ENCODE measurements around the gene CDH4.
A peak's percentile ranks its signal among the peaks of the same experiment; 100 is the strongest.

The CDH4 gene

DNA sequence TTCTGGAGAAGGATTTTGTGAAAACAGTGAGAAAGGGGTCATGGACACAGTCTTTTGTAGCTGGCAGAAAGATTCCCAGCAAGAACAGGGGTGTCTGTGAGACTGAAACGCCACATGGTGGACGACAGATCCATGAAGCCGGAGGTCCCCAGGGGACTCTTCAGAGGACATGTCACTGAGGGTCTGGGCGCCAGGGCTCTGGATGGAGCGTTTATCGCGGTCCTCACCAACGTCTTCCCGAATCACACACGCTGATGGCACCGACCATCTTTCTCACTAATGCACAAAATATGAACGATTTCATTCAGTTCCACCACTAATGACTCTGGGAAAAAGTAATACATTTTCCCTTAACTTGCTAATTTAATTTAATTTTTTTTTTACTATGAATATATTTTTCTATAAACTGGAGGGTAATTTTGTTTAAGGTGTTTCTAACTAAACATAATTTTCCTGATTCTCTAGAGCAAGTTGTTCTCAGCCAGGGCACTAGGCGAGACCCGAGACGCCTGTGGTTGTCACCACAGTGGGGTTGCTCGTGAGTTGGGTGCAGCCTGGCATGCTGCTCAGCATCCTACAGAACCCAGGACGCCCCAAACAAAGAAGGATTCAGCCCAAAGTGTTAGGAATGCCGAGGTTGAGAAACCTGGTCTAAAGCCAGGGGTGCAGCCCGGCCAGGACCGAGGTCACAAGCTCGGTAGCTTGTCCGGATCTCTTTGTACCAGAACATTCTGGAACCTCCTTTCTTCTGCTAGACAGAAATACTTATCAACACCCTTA, 507.4 kb downstream of the CDH4 start:
- Mint-ChIP-seq H3K27ac (no peak overlapping the region), H3K4me1 (no peaks in the 10 kb centered on the region), H3K36me3 (no peaks in the 10 kb centered on the region), H3K4me3 (no peak overlapping the region), H3K9me3 (no peaks in the 10 kb centered on the region)
- ATAC-seq = no peak
- DNase-seq (ENCODE audit: low spot score in 2 of 2) = no peak

DNA sequence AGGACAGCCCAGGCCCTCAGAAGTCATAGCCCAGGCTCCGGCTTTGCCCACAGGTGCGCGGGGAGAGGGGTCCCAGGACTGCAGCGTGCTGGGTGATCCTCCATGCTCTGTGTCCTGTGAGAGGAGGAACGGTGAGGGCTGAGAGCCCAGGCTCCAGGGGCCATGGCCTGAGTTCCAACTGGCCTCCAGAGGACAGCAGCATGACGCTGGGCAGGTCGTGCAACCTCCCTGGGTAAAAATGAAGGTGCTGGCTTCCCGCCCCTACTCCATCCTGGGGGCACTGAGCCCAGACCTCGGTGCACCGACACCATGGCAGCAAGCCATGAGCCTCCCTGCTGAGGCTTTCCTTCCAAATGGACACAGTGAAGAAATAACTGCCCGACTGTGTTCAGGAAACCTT, 508.3 kb downstream of the CDH4 start:
- no peaks in the 10 kb centered on the region for H3K4me1 Mint-ChIP-seq
- no peak overlapping the region for H3K4me3 Mint-ChIP-seq
- no peaks in the 10 kb centered on the region for H3K36me3 Mint-ChIP-seq
- no peaks in the 10 kb centered on the region for H3K9me3 Mint-ChIP-seq
- H3K27ac Mint-ChIP-seq = no peak overlapping the region
- ATAC-seq (no peak), DNase-seq (ENCODE audit: low spot score in 2 of 2) (no peak)

DNA sequence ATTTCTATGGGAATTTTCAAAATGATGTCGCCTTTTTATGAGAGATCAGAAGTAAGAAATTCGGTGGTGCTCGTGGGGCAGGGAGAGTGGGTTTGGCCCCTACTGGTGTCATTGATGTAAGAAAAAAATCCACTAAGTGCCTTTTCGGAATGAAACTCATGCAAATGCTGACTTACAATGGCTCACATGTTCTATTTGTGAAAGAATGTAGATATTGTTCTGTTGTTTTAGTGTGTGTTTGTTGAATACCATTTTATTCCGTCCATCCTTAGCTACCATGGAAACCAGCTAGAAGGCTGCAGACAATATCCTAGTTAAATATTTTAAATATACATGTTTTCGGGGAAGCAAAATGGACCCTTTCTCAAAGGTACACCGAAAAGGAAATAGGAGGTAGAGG, 508.7 kb downstream of the CDH4 start:
- Mint-ChIP-seq H3K36me3 (no peaks in the 10 kb centered on the region), H3K4me3 (no peak overlapping the region)

DNA sequence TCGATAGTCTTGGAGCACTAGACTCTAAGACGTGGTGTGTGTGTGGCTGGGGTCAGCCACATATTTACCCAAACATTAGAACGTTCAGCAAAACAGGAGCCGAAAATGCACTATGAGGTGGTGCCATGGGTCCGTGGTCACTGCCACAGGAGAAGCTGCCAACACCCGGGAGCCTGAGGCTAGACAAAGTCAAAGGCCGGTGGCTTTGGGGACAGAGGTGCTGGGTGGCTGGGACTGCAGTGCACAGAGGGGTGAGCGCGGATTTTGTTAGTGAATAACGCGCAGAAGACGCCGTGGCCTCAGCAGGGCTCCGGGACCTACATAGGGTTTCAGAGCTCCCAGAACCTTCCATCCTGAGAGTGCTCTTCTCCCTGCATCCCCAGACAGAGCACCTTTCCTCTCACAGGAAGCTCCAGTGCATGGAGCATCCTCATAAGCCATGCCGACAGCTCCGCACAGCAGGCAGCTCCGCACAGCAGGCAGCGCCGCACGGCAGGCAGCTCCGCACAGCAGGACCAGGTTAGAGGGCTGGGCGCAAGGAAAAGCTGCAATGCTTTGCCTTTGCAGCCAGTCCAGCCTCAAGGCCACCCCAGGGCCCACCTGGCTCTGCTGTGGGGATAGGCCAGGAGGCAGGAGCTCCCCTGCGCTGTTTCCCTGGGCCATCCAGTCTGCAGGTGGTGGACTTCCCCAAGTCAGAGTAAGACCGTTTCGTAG, 509.5 kb downstream of the CDH4 start:
- H3K4me1 Mint-ChIP-seq = no peaks in the 10 kb centered on the region
- H3K9me3 Mint-ChIP-seq = no peaks in the 10 kb centered on the region
- ATAC-seq (peak; percentile 27), DNase-seq (ENCODE audit: low spot score in 2 of 2) (no peak)
- H3K27ac Mint-ChIP-seq = no peak overlapping the region
- no peaks in the 10 kb centered on the region for H3K36me3 Mint-ChIP-seq
- no peak overlapping the region for H3K4me3 Mint-ChIP-seq

More for the DNA sequence above, 508.7 kb downstream of the CDH4 start:
- Mint-ChIP-seq H3K9me3 (no peaks in the 10 kb centered on the region), H3K4me1 (no peaks in the 10 kb centered on the region), H3K27ac (no peak overlapping the region)
- ATAC-seq = no peak
- no peak for DNase-seq (ENCODE audit: low spot score in 2 of 2)

DNA sequence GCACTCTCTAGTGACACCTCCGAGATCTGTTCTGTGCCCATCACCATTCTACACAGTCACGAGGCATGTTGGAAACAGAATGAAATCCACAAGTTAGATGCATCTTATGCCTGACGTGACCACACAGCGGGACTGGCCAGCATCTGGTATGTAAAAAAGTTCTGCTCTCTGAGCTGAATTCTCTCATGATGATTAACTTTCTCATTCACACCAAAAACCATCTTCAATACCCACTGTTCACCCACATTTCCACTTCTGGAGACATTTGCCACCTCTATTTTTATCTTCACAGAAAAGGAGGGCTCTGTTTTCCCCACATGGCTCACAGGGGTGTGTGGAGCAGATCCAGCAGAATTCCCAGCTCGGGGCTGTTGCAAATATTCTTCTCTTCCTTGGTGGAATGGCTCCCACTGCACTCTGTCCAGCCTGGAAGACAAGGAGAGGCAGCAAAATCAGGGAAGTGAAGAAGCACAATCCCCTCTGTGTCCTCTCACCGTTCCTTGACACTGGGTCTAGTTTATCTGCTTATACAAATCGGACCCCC, 510.2 kb downstream of the CDH4 start:
- ATAC-seq = peak; percentile 4
- no peaks in the 10 kb centered on the region for H3K36me3 Mint-ChIP-seq
- no peak for DNase-seq (ENCODE audit: low spot score in 2 of 2)
- no peaks in the 10 kb centered on the region for H3K9me3 Mint-ChIP-seq
- no peaks in the 10 kb centered on the region for H3K4me1 Mint-ChIP-seq
- no peak overlapping the region for H3K4me3 Mint-ChIP-seq
- H3K27ac Mint-ChIP-seq = no peak overlapping the region

DNA sequence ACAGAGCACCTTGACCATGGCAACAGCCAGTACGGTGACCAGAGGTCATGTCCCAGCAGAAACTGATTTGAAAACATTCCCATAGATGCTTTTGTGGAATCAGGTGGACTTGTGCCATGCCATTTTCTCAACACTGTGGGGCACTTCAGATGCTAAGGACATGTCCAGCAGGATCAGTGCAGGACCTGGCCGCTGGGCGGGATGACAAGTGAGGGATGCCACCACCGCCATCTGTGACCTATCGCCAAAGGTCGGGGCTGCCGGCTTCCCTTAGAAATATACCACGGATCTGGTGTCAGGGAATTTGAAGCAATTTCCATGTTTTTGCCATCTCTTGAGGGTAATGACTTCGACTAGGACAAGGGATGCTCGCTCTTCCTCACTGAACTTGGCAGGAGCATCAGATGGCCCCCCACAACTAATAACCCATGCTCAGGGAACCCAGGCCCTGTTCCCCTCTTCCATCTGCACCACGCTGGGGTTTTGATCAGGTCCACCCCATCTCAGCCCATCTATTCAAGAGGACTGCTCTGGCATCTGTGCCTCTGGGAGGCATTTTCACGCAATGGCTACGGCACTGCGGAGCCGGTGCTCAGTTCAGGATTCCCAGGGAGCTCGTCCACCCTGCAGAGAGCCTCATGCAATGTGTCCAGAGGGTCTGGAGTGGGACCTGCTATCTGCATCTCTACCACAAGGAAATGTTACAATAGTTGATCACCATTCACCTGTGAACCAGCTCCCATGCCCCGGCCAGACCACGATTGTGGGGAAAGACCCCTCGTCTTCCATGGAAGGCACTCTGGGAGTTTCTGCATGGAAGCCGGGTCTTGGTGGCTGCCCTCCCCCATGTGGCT, 511.1 kb downstream of the CDH4 start:
- no peaks in the 10 kb centered on the region for H3K9me3 Mint-ChIP-seq
- no peak for DNase-seq (ENCODE audit: low spot score in 2 of 2)
- H3K4me1 Mint-ChIP-seq = no peaks in the 10 kb centered on the region
- no peaks in the 10 kb centered on the region for H3K36me3 Mint-ChIP-seq
- H3K27ac Mint-ChIP-seq = no peak overlapping the region
- no peak overlapping the region for H3K4me3 Mint-ChIP-seq
- ATAC-seq = no peak

DNA sequence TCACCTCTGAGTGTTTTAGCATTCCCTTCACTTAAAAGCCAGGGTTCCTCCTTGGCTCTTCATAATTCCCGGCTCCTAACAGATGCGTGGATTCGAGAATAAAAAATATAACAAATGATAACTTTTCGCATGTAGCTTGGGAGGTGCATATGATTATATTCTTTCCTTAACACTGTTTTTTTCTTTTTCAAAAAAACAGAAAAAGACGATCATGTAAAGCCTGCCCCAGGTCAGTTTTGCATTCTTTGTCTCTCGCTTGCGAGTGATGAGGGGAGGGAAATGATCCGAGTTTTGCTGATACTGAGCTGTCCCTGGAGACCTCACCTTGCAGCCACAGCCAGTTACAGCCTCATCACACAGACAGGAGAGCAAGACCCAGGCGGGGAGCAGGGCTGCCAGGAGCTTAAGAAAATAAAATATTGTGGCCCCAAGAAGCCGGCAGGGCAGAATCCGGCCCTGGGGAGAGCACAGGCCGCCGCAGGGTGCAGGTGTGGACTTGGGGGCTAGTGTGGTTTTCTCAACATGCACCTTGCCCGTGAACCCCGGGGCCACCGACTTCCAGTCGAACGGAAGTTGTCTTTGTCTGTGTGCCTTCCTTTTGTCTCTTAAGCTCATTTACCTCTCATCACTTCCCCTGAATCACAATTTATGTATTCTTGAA, 511.8 kb downstream of the CDH4 start:
- no peak for ATAC-seq
- no peak overlapping the region for H3K27ac Mint-ChIP-seq
- no peak overlapping the region for H3K4me3 Mint-ChIP-seq
- DNase-seq (ENCODE audit: low spot score in 2 of 2) = no peak
- no peaks in the 10 kb centered on the region for H3K9me3 Mint-ChIP-seq
- no peaks in the 10 kb centered on the region for H3K4me1 Mint-ChIP-seq
- H3K36me3 Mint-ChIP-seq = no peaks in the 10 kb centered on the region

DNA sequence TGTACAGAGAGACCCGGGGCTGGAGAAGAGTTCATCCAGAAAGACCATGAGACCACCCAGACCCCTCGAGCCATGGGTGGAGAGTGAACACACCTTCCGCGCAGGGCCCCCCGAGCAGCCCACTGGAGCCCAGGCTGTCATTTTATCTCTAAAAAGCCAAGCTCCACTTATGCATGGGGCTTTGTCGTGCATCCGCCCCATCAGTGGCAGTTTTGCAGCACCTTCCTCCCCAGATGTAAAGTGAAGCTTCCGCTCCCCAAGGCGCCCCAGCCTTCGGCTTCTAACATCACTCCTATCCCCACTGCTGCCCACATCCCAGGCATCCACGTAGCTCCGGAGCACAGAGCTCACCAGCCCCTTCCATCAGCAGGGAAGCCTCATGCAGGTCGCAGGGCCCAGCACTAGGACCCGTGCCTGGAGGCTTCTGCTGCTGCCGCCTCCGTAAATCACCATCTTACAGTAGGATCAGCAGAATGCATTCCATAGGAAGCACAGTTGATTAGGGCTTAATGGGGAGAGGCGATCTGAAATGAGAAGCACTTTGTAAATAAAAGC, 512.5 kb downstream of the CDH4 start:
- Mint-ChIP-seq H3K4me3 (no peak overlapping the region), H3K27ac (no peak overlapping the region), H3K9me3 (no peaks in the 10 kb centered on the region), H3K4me1 (no peaks in the 10 kb centered on the region), H3K36me3 (no peaks in the 10 kb centered on the region)
- ATAC-seq = no peak
- no peak for DNase-seq (ENCODE audit: low spot score in 2 of 2)

DNA sequence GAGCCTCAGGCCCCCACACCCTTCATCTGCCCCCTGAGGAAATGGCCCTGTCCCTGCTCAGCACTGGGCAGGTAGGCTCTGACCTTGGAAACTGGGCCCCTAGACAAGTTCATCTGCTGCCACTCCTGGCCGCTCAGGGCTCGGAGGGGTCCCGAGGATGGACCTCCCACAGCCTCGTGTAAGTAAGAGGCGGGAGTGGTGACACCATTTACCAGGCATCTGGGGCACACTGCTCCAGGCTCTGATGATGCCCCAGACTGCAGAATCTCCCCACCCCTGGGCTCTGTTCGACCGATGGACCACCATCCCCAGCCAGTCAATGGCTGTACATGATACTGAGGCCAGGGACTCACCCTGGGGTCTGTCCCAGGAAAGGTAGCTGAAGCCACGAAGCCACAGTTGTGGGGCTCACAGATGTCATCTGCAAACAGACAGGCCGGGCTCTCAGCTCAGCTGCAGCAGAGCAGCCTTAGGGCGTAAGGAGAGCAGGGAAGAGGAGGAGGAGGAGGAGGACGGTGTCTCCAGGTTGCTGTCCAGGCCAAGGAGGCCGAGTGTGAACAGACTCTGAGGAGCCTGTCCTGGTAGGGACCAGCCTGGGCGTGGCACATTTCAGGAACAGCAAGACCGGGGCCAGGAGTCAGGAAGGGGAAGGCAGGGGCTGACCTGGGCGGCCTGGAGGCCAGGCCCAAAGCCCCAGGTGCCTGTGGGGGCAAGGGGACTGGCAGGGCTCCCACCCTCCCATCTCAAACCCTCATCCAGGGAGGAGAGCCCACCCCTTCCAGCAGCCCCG, 513.2 kb downstream of the CDH4 start:
- Mint-ChIP-seq H3K27ac (no peak overlapping the region), H3K4me3 (no peak overlapping the region), H3K36me3 (no peaks in the 10 kb centered on the region), H3K9me3 (no peaks in the 10 kb centered on the region), H3K4me1 (no peaks in the 10 kb centered on the region)
- ATAC-seq (no peak), DNase-seq (ENCODE audit: low spot score in 2 of 2) (no peak)

DNA sequence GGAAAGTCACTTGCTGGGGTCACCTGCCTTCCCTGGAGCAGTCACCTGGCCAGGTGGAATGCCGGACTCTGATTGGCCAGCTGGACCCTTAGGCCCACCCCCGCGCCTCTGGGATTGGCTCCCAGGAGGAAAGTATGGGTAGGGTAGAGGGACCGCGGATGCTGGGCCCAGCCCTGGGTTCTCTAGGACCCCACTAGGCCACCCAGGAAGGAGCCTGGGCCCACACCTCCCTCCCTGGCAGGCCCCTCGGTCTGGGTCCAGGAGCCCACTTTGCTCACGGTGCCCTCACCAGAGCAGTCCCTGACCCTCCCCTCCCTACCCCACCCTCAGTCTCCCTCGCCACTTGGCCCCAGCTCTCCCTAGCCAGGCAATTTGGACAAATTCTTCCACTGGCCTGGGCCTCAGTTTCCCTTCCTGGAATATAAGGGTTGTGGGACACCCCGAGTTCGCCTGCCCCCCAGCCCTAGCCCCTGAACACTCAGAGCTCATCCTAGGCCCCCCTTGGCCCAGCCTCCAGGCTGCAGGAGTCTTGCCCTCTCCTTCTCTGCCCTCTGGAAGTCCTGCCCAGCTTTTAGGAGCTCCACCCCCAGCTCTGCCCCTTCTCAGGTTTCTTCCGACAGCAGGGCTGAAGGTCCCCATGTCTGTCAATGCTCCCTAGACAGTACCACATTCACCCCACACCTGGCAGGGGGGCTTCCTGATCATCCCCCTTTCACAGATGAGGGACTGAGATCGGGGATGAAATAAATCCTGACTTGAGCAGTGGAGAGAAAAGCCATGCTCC, 514.0 kb downstream of the CDH4 start:
- no peaks in the 10 kb centered on the region for H3K4me1 Mint-ChIP-seq
- H3K27ac Mint-ChIP-seq = no peak overlapping the region
- no peak for ATAC-seq
- H3K36me3 Mint-ChIP-seq = no peaks in the 10 kb centered on the region
- DNase-seq (ENCODE audit: low spot score in 2 of 2) = no peak
- no peak overlapping the region for H3K4me3 Mint-ChIP-seq
- H3K9me3 Mint-ChIP-seq = no peaks in the 10 kb centered on the region

DNA sequence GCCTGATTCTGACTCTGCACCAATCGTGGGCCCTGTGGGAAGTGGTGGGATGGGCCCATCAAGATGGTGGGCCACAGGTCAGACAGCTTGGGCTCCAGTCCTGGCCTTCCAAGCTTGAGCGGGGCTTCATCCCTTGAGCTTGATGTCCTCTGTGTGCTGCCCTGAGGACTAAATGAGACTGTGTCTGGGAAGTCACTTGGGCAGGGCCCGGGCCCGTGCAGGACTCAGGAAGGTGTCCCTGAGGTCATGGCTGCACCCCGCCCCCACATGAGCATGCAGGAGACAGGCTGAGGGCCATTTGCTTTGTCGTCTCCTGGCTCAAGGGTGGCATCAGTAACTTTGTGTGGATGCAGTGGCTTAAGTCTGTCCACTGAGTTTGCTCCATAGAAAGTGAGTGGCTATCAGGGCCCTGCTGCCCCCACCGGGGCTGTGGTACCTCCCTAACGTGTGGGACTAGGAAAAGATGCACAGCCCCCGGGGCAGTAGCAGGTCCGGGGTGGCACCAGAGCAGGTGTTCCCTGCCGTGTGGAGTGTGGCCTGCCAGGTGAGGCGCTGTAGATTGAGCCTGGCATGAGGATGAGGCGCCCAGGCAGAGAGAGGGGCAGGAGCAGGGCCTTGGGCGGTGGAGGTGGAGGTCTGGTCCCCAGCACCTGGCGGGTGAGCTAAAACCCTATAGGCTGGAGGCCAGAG, 515.0 kb downstream of the CDH4 start:
- Mint-ChIP-seq H3K4me1 (no peaks in the 10 kb centered on the region), H3K9me3 (no peaks in the 10 kb centered on the region), H3K4me3 (no peak overlapping the region), H3K27ac (no peak overlapping the region), H3K36me3 (no peaks in the 10 kb centered on the region)
- DNase-seq (ENCODE audit: low spot score in 2 of 2) (no peak), ATAC-seq (no peak)

DNA sequence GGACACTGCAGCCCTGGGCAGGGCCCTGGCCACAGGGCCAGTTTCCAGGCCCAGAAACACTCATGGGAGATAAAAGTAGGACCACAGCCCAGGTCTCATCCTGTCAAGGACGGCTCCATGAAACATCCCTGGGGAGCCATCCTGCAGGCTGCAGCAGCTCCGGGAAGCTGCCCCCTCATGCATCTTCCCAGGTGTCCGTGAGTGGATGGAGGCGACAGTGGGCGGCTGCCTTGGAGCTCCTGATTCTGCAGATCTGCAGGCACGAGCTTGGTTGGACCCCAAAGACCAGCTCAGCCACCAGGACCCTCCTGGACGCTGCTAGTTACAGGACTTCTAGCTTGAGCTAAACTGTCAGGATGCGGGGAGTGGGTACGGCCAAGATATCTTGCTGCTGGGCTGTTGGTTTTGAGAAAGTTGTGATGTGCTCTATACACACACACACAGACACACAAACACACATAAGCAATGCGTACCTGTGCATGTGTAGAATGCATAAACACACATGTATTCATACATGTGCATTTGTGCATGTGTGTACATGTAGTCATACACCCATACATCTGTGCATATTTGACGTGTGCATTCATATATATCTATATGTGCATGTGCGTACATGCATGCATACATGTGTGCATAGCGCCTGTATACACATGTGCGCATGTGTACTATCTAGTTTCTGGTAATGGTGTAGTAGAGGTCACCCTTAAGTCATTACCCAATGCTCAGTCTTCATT, 515.9 kb downstream of the CDH4 start:
- H3K36me3 Mint-ChIP-seq = no peaks in the 10 kb centered on the region
- H3K4me3 Mint-ChIP-seq = no peak overlapping the region
- no peak for ATAC-seq
- H3K27ac Mint-ChIP-seq = no peak overlapping the region
- H3K4me1 Mint-ChIP-seq = no peaks in the 10 kb centered on the region
- H3K9me3 Mint-ChIP-seq = no peaks in the 10 kb centered on the region
- DNase-seq (ENCODE audit: low spot score in 2 of 2) = no peak

Data from stimulated activated effector memory CD8-positive, alpha-beta T cell treated with anti-CD3 and anti-CD28 coated beads, Interleukin-12 subunit alpha, Interleukin-12 subunit beta, amount 100 ng/mL, for 72 hours (primary cell).